IMR-90 (cell line): Measurements from ENCODE around the gene YES1. TPM values are rescaled to one million over a fixed set of nuclear protein-coding genes. Genes with fewer than 3 reads are reported as not detected.

Experiments
- ATAC-seq: fragments of 200-7000 bp; cut with Tn5 transposase; 2 replicates; pipeline ENCODE4 v1.9.1; 2020; ENCODE audit warnings: low read depth, mild to moderate bottlenecking, moderate library complexity
- BruUV-seq: library from RNA; stranded (reverse); fragments of 400-500 nt; replicated peaks from 2 replicates; lab custom pipeline; 2021; lab: Mats Ljungman, UMichigan
- CTCF ChIA-PET: fragments of 300-600 bp; formaldehyde crosslinking; extraction: SDS; loops from one replicate; lab custom pipeline; 2021; ENCODE audit warnings: antibody characterized with exemption; lab: Yijun Ruan, JAX
- POLR2A ChIA-PET: fragments of 300-600 bp; sonication (Branson Sonifier 250); formaldehyde crosslinking; loops from one replicate; lab custom pipeline; 2022; ENCODE audit warnings: antibody characterized with exemption; ENCODE audit not compliant: unreplicated experiment; lab: Charles Lee
- DNase-seq: peaks from one replicate; pipeline ENCODE4 v3.0.0; 2013
- H2AFZ ChIP-seq: replicated peaks from 2 replicates; pipeline ENCODE3; 2013; ENCODE audit warnings: low read length, mild to moderate bottlenecking; ENCODE audit not compliant: poor library complexity
- H2AK5ac ChIP-seq: 2 replicates; pipeline ENCODE4 v1.6.1; 2013; ENCODE audit warnings: low read depth, low read length, inconsistent platforms
- H2AK9ac ChIP-seq: replicated peaks from 2 replicates; pipeline ENCODE3; 2013; ENCODE audit warnings: mild to moderate bottlenecking, low read depth, low read length, moderate library complexity; ENCODE audit not compliant: poor library complexity
- H2BK120ac ChIP-seq: 2 replicates; pipeline ENCODE4 v1.6.1; 2013; ENCODE audit warnings: low read depth, low read length, inconsistent platforms
- H2BK15ac ChIP-seq: 3 replicates; pipeline ENCODE4 v1.6.1; 2013; ENCODE audit warnings: low read depth, low read length, inconsistent platforms
- H2BK20ac ChIP-seq: 2 replicates; pipeline ENCODE4 v1.6.1; 2013; ENCODE audit warnings: low read depth, mild to moderate bottlenecking, inconsistent platforms, low read length, moderate library complexity
- H2BK5ac ChIP-seq: 2 replicates; pipeline ENCODE4 v1.6.1; 2013; ENCODE audit warnings: mild to moderate bottlenecking, low read depth, low read length, inconsistent platforms; ENCODE audit not compliant: poor library complexity, severe bottlenecking
- H3K14ac ChIP-seq: replicated peaks from 2 replicates; pipeline ENCODE4 v1.6.1; 2013; ENCODE audit warnings: low read depth, low read length, inconsistent platforms
- H3K18ac ChIP-seq: 2 replicates; pipeline ENCODE4 v1.6.1; 2013; ENCODE audit warnings: low read depth, low read length, control low read depth
- H3K23ac ChIP-seq: 2 replicates; pipeline ENCODE4 v1.6.1; 2013; ENCODE audit warnings: low read depth, low read length, inconsistent platforms
- H3K27ac ChIP-seq: 2 replicates; pipeline ENCODE4 v1.5.1; 2013; ENCODE audit warnings: mild to moderate bottlenecking, control low read depth, low read length; ENCODE audit not compliant: insufficient read depth
- H3K27me3 ChIP-seq: 2 replicates; pipeline ENCODE4 v1.6.1; 2013; ENCODE audit warnings: low read length; ENCODE audit not compliant: control insufficient read depth, insufficient read depth
- H3K36me3 ChIP-seq: 2 replicates; pipeline ENCODE4 v1.6.1; 2013; ENCODE audit warnings: low read length, mixed read lengths; ENCODE audit not compliant: control insufficient read depth, insufficient read depth
- H3K4ac ChIP-seq: 2 replicates; pipeline ENCODE4 v1.6.1; 2013; ENCODE audit warnings: low read depth, low read length, inconsistent platforms
- H3K4me1 ChIP-seq: 2 replicates; pipeline ENCODE4 v1.6.1; 2013; ENCODE audit warnings: low read length, mixed read lengths; ENCODE audit not compliant: control insufficient read depth, insufficient read depth
- H3K4me2 ChIP-seq: 2 replicates; pipeline ENCODE4 v1.6.1; 2013; ENCODE audit warnings: low read depth, mild to moderate bottlenecking, control low read depth, low read length, moderate library complexity
- H3K4me3 ChIP-seq: 2 replicates; pipeline ENCODE4 v1.5.1; 2013; ENCODE audit warnings: low read depth, mild to moderate bottlenecking, control low read depth, low read length, moderate library complexity; ENCODE audit not compliant: insufficient read depth
- H3K56ac ChIP-seq: 2 replicates; pipeline ENCODE4 v1.6.1; 2013; ENCODE audit warnings: low read length, inconsistent platforms; ENCODE audit not compliant: insufficient read depth; ENCODE audit errors: extremely low read depth
- H3K79me1 ChIP-seq, 2 experiments: 2 replicates each; pipeline ENCODE4 v1.6.1; 2013; ENCODE audit warnings: low read length in 2 of 2, inconsistent platforms in 1 of 2, low read depth in 1 of 2
- H3K9ac ChIP-seq: 2 replicates; pipeline ENCODE4 v1.6.1; 2013; ENCODE audit warnings: low read depth, low read length, control low read depth
- H3K9me1 ChIP-seq: 2 replicates; pipeline ENCODE4 v1.6.1; 2013; ENCODE audit warnings: low read length, inconsistent platforms; ENCODE audit not compliant: insufficient read depth
- H3K9me3 ChIP-seq: 2 replicates; pipeline ENCODE4 v1.6.1; 2013; ENCODE audit warnings: low read length; ENCODE audit not compliant: control insufficient read depth, insufficient read depth
- H4K20me1 ChIP-seq: 2 replicates; pipeline ENCODE4 v1.6.1; 2013; ENCODE audit warnings: low read length, inconsistent platforms; ENCODE audit not compliant: insufficient read depth
- H4K5ac ChIP-seq: 2 replicates; pipeline ENCODE4 v1.6.1; 2013; ENCODE audit warnings: mild to moderate bottlenecking, low read depth, low read length, control low read depth
- H4K8ac ChIP-seq, 2 experiments: 2 replicates each; pipeline ENCODE4 v1.6.1; 2013; ENCODE audit warnings: low read depth in 2 of 2, low read length in 2 of 2, control low read depth in 1 of 2, inconsistent platforms in 1 of 2
- H4K91ac ChIP-seq: 2 replicates; pipeline ENCODE4 v1.6.1; 2013; ENCODE audit warnings: low read depth, low read length, inconsistent platforms; ENCODE audit not compliant: insufficient read depth
- BHLHE40 ChIP-seq: fragments of 150-350 bp; IDR thresholded peaks from 2 replicates; pipeline ENCODE4 v1.6.1; 2016; ENCODE audit warnings: mild to moderate bottlenecking, low read depth, low read length
- CHD1 ChIP-seq: IDR thresholded peaks from 2 replicates; pipeline ENCODE4 v1.6.1; 2012; ENCODE audit warnings: low read depth, low read length, improper control_type of control experiment
- MAFK ChIP-seq: IDR thresholded peaks from 2 replicates; pipeline ENCODE4 v1.6.1; 2012; ENCODE audit warnings: low read depth, low read length, improper control_type of control experiment
- MXI1 ChIP-seq: IDR thresholded peaks from 2 replicates; pipeline ENCODE4 v1.6.1; 2012; ENCODE audit warnings: low read depth, mild to moderate bottlenecking, low read length, moderate library complexity, borderline replicate concordance
- NFE2L2 ChIP-seq: fragments of 150-350 bp; IDR thresholded peaks from 2 replicates; pipeline ENCODE4 v1.6.1; 2016; ENCODE audit warnings: low read depth, mild to moderate bottlenecking, low read length
- RAD21 ChIP-seq: IDR thresholded peaks from 2 replicates; pipeline ENCODE4 v1.6.1; 2012; ENCODE audit warnings: low read length, improper control_type of control experiment
- RFX5 ChIP-seq: IDR thresholded peaks from 2 replicates; pipeline ENCODE4 v1.8.0; 2012; ENCODE audit warnings: low read depth, mild to moderate bottlenecking, low read length, moderate library complexity
- USF2 ChIP-seq: fragments of 150-350 bp; IDR thresholded peaks from 2 replicates; pipeline ENCODE4 v1.6.1; 2017; ENCODE audit warnings: mild to moderate bottlenecking, antibody characterized with exemption, low read length, low read depth
- WGBS, 2 experiments: methylation state at CpG; one replicate each; pipeline versions ENCODE4 v1.1.5 to v1.1.7; 2013; ENCODE audit warnings: missing lambda C conversion rate in 2 of 2; ENCODE audit not compliant: insufficient read length in 1 of 2; ENCODE audit errors: extremely low coverage in 2 of 2; 5-methylcytosine and 5-hydroxymethylcytosine counted together
- dilution Hi-C: fragments of 300-500 bp; cut with HindIII; formaldehyde crosslinking; loops from one replicate; pipeline ENCODE4 v1.14.3; 2018; ENCODE audit warnings: low sequenced_read_pairs; ENCODE audit not compliant: unreplicated experiment
- in situ Hi-C: fragments of 300-500 bp; cut with MboI; formaldehyde crosslinking; loops from 3 replicates; pipeline ENCODE4 v1.14.3; 2019; ENCODE audit warnings: low sequenced_read_pairs, inconsistent platforms, mixed read lengths
- intact Hi-C: fragments of 100-400 bp; cut with micrococcal nuclease; formaldehyde crosslinking; loops from 2 replicates; pipeline ENCODE4 v1.10.0; 2022
- polyA plus RNA-seq, 3 experiments: library from polyadenylated mRNA; depleted of rRNA; stranded (reverse); fragments of >200 nt; gene quantifications; 2 replicates each; pipeline ENCODE4 v1.2.3, GENCODE V29; 2012; ENCODE audit warnings: low replicate concordance in 1 of 3
- total RNA-seq: library from RNA; depleted of rRNA; stranded (reverse); fragments of >200 nt; gene quantifications from 2 replicates; pipeline ENCODE4 v1.2.3, GENCODE V29; 2012
- TF ChIP-seq, protein P1 (sequence below): conservative IDR thresholded peaks from 2 replicates; pipeline ENCODE4 v1.5.1; 2012; ENCODE audit warnings: mild to moderate bottlenecking, low read depth, low read length, improper control_type of control experiment
- TF ChIP-seq, protein P2 (sequence below): fragments of 150-350 bp; IDR thresholded peaks from 2 replicates; pipeline ENCODE4 v1.6.1; 2016; ENCODE audit warnings: low read depth, mild to moderate bottlenecking, low read length, moderate library complexity, borderline replicate concordance

Gene YES1
- total and polyA plus RNA-seq, 2 of the 4 experiments (the other 2 are of a cell fraction) = 16.7 to 62.0 TPM

DNA sequence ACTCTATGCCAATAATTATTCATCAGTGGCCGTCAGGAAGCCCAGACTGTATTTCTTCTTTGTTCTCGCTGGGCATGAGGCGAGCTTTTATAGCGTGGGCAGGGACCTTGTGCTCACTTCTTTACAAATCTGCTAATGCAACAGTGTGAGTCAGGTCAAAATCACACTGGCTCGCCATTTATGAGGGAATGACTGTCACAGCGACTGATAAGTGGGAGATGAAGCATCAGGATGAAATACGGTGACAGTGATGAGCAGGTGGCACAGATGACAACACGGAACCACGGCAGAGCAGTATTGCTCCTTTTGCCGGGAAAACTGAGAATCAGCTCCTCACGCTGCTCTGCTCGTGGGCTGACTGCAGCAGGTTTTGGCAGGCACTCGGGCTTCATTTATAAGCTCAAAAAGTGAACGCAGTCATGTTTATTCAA is 134.1 kb downstream of the YES1 start:
- no peaks in the 10 kb centered on the region for H3K4me1 ChIP-seq
- ChIA-PET POLR2A (no interaction called here), CTCF (no interaction called here)
- peaks cover 23% of the 10 kb centered on the region for H3K36me3 ChIP-seq
- H3K18ac ChIP-seq = no peak overlapping the region
- intact Hi-C loops (no loop called here), dilution Hi-C loops (no loop called here), in situ Hi-C loops (no loop called here)
- TF ChIP-seq, protein P1, sequence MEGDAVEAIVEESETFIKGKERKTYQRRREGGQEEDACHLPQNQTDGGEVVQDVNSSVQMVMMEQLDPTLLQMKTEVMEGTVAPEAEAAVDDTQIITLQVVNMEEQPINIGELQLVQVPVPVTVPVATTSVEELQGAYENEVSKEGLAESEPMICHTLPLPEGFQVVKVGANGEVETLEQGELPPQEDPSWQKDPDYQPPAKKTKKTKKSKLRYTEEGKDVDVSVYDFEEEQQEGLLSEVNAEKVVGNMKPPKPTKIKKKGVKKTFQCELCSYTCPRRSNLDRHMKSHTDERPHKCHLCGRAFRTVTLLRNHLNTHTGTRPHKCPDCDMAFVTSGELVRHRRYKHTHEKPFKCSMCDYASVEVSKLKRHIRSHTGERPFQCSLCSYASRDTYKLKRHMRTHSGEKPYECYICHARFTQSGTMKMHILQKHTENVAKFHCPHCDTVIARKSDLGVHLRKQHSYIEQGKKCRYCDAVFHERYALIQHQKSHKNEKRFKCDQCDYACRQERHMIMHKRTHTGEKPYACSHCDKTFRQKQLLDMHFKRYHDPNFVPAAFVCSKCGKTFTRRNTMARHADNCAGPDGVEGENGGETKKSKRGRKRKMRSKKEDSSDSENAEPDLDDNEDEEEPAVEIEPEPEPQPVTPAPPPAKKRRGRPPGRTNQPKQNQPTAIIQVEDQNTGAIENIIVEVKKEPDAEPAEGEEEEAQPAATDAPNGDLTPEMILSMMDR = no peak
- TF ChIP-seq MXI1 (no peak), USF2 (no peak), NFE2L2 (no peak), MAFK (no peak), RFX5 (no peak), CHD1 (no peak), RAD21 (no peak), BHLHE40 (no peak)
- TF ChIP-seq, protein P2, sequence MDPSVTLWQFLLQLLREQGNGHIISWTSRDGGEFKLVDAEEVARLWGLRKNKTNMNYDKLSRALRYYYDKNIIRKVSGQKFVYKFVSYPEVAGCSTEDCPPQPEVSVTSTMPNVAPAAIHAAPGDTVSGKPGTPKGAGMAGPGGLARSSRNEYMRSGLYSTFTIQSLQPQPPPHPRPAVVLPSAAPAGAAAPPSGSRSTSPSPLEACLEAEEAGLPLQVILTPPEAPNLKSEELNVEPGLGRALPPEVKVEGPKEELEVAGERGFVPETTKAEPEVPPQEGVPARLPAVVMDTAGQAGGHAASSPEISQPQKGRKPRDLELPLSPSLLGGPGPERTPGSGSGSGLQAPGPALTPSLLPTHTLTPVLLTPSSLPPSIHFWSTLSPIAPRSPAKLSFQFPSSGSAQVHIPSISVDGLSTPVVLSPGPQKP = no peak
- H2BK120ac ChIP-seq = no peak overlapping the region
- no peaks in the 10 kb centered on the region for H3K9me3 ChIP-seq
- 79% methylated on average over 6 of the region's 14 CpGs; no CpG with 5 or more reads in 1 of the 2 experiments for WGBS, 2 experiments
- no peak overlapping the region for H2BK5ac ChIP-seq
- no peak overlapping the region for H3K4me2 ChIP-seq
- H4K5ac ChIP-seq = no peak overlapping the region
- no peak overlapping the region for H2AK5ac ChIP-seq
- H2BK20ac ChIP-seq = no peak overlapping the region
- H4K8ac ChIP-seq = no peak overlapping the region
- H2AFZ ChIP-seq = no peak overlapping the region
- no peak overlapping the region for H3K23ac ChIP-seq
- H4K91ac ChIP-seq = no peak overlapping the region
- no peak overlapping the region for H3K56ac ChIP-seq
- H3K4me3 ChIP-seq = no peak overlapping the region
- H3K27me3 ChIP-seq = no peaks in the 10 kb centered on the region
- no peak overlapping the region for H2AK9ac ChIP-seq
- BruUV-seq = no TSS peak
- H4K20me1 ChIP-seq = no peaks in the 10 kb centered on the region
- H2BK15ac ChIP-seq = no peak overlapping the region
- DNase-seq = no peak
- H3K9me1 ChIP-seq = peaks cover 3% of the 10 kb centered on the region; the same call in 1 of the 2 replicates
- no peak overlapping the region for H3K9ac ChIP-seq
- no peak overlapping the region for H3K27ac ChIP-seq
- no peaks in the 10 kb centered on the region for H3K79me1 ChIP-seq
- no peak overlapping the region for H3K14ac ChIP-seq
- H3K4ac ChIP-seq = no peak overlapping the region
- ATAC-seq = no peak
